C4-2B (cell line): ENCODE measurements around the gene RCHY1.

Source experiments
- CTCF ChIP-seq: fragments of 450-650 bp; conservative IDR thresholded peaks from 2 replicates; pipeline ENCODE4 v1.5.1; 2017; ENCODE audit warnings: mild to moderate bottlenecking
- ZFX ChIP-seq: fragments of 450-650 bp; IDR thresholded peaks from 2 replicates; pipeline ENCODE4 v1.6.1; 2017

- TF ChIP-seq CTCF (no peak), ZFX (no peak)
These were observed 8.6 kb downstream of the RCHY1 start for GRCh38 chr4:75505630-75506029.
